ENCODE results near the gene DPP10.
"Not testable (repeated sequence)": the region's sequence is repeated elsewhere in the genome, so short reads cannot be mapped to it uniquely, and the experiment has no call there.

The DPP10 gene

GRCh38 chr2:114507744-114508143 is 65.3 kb downstream of the DPP10 start:
- no peak for DNase-seq (ENCODE audit: low read depth in 2 of 2)

GRCh38 chr2:114515882-114516281 is 73.4 kb downstream of the DPP10 start:
- DNase-seq (ENCODE audit: low read depth in 2 of 2), result no peak

- no peak for DNase-seq (ENCODE audit: low read depth in 2 of 2)
Observed at GRCh38 chr2:114517580-114517979, 75.1 kb downstream of the DPP10 start.

GRCh38 chr2:114518738-114519137 is 76.3 kb downstream of the DPP10 start:
- no peak for DNase-seq (ENCODE audit: low read depth in 2 of 2)

- not testable (repeated sequence) for DNase-seq (ENCODE audit: low read depth in 2 of 2)
Observed at GRCh38 chr2:114522612-114523011, 80.2 kb downstream of the DPP10 start.

- DNase-seq (ENCODE audit: low read depth in 2 of 2), result no peak
Observed at GRCh38 chr2:114525955-114526354, 83.5 kb downstream of the DPP10 start.

- DNase-seq (ENCODE audit: low read depth in 2 of 2), result no peak
Observed at GRCh38 chr2:114526841-114527240, 84.4 kb downstream of the DPP10 start.

GRCh38 chr2:114527330-114527983 is 85.0 kb downstream of the DPP10 start:
- DNase-seq (ENCODE audit: low read depth in 2 of 2), result no peak

- DNase-seq (ENCODE audit: low read depth in 2 of 2), result no peak
Observed at GRCh38 chr2:114534116-114535084, 92.0 kb downstream of the DPP10 start.

- no peak for DNase-seq (ENCODE audit: low read depth in 2 of 2)
Observed at GRCh38 chr2:114537777-114538176, 95.3 kb downstream of the DPP10 start.

GRCh38 chr2:114542695-114543094 is 100.3 kb downstream of the DPP10 start:
- DNase-seq (ENCODE audit: low read depth in 2 of 2), result no peak

GRCh38 chr2:114543236-114543766 is 100.9 kb downstream of the DPP10 start:
- no peak for DNase-seq (ENCODE audit: low read depth in 2 of 2)

- DNase-seq (ENCODE audit: low read depth in 2 of 2), result no peak
Observed at GRCh38 chr2:114545052-114545451, 102.6 kb downstream of the DPP10 start.

- DNase-seq (ENCODE audit: low read depth in 2 of 2), result no peak
Observed at GRCh38 chr2:114546531-114546930, 104.1 kb downstream of the DPP10 start.

- DNase-seq (ENCODE audit: low read depth in 2 of 2), result no peak
Observed at GRCh38 chr2:114548151-114548550, 105.7 kb downstream of the DPP10 start.

- no peak for DNase-seq (ENCODE audit: low read depth in 2 of 2)
Observed at GRCh38 chr2:114550364-114550763, 107.9 kb downstream of the DPP10 start.

- DNase-seq (ENCODE audit: low read depth in 2 of 2), result peak in 1 of 2 donors; percentile 3
Observed at GRCh38 chr2:114550895-114551793, 108.7 kb downstream of the DPP10 start.

GRCh38 chr2:114553027-114553426 is 110.6 kb downstream of the DPP10 start:
- DNase-seq (ENCODE audit: low read depth in 2 of 2), result no peak

GRCh38 chr2:114569166-114569565 is 126.7 kb downstream of the DPP10 start:
- no peak for DNase-seq (ENCODE audit: low read depth in 2 of 2)

- no peak for DNase-seq (ENCODE audit: low read depth in 2 of 2)
Observed at GRCh38 chr2:114577657-114578056, 135.2 kb downstream of the DPP10 start.

- no peak for DNase-seq (ENCODE audit: low read depth in 2 of 2)
Observed at GRCh38 chr2:114579542-114579941, 137.1 kb downstream of the DPP10 start.

GRCh38 chr2:114580691-114581090 is 138.2 kb downstream of the DPP10 start:
- no peak for DNase-seq (ENCODE audit: low read depth in 2 of 2)

All from activated CD4-positive, alpha-beta T cell treated with anti-CD3 and anti-CD28 coated beads for 24 hours (primary cell).